Rectal smooth muscle tissue (tissue), 1 donor: ENCODE data around the gene GTSF1L.

Experiments used
- H3K27ac ChIP-seq: one replicate; pipeline ENCODE4 v1.7.0; 2013; ENCODE audit warnings: low read depth, low read length, inconsistent platforms
- H3K27me3 ChIP-seq: one replicate; pipeline ENCODE4 v1.7.0; 2013; ENCODE audit warnings: low read length; ENCODE audit not compliant: control insufficient read depth, insufficient read depth
- H3K36me3 ChIP-seq: one replicate; pipeline ENCODE4 v1.7.0; 2013; ENCODE audit warnings: low read length; ENCODE audit not compliant: control insufficient read depth, insufficient read depth
- H3K4me1 ChIP-seq: one replicate; pipeline ENCODE4 v1.7.0; 2013; ENCODE audit warnings: low read length; ENCODE audit not compliant: control insufficient read depth, insufficient read depth
- H3K4me3 ChIP-seq: one replicate; pipeline ENCODE4 v1.7.0; 2013; ENCODE audit warnings: low read length
- H3K9ac ChIP-seq: one replicate; pipeline ENCODE4 v1.7.0; 2013; ENCODE audit warnings: low read length

Gene GTSF1L

GRCh38 chr20:43739148-43739749 lies 12.4 kb upstream of the GTSF1L start:
- no peak overlapping the region for H3K4me3 ChIP-seq
- no peaks in the 10 kb centered on the region for H3K27me3 ChIP-seq
- no peaks in the 10 kb centered on the region for H3K36me3 ChIP-seq
- no peak overlapping the region for H3K9ac ChIP-seq
- no peak overlapping the region for H3K27ac ChIP-seq
- H3K4me1 ChIP-seq = no peaks in the 10 kb centered on the region

- Histone ChIP-seq H3K36me3 (no peaks in the 10 kb centered on the region), H3K27ac (no peak overlapping the region), H3K27me3 (no peaks in the 10 kb centered on the region), H3K4me3 (no peak overlapping the region), H3K9ac (no peak overlapping the region), H3K4me1 (no peaks in the 10 kb centered on the region)
Observed at GRCh38 chr20:43737925-43738324, 11.1 kb upstream of the GTSF1L start.

- Histone ChIP-seq H3K27ac (no peak overlapping the region), H3K36me3 (no peaks in the 10 kb centered on the region), H3K9ac (no peak overlapping the region), H3K4me3 (no peak overlapping the region), H3K27me3 (no peaks in the 10 kb centered on the region), H3K4me1 (no peaks in the 10 kb centered on the region)
Observed at GRCh38 chr20:43736588-43737158, 9.9 kb upstream of the GTSF1L start.

GRCh38 chr20:43731927-43732326 lies 5.1 kb upstream of the GTSF1L start:
- no peak overlapping the region for H3K27ac ChIP-seq
- no peaks in the 10 kb centered on the region for H3K36me3 ChIP-seq
- no peaks in the 10 kb centered on the region for H3K27me3 ChIP-seq

GRCh38 chr20:43731469-43731868 lies 4.7 kb upstream of the GTSF1L start:
- H3K27ac ChIP-seq = no peak overlapping the region
- no peak overlapping the region for H3K9ac ChIP-seq
- no peaks in the 10 kb centered on the region for H3K36me3 ChIP-seq
- H3K27me3 ChIP-seq = no peaks in the 10 kb centered on the region
- no peak overlapping the region for H3K4me3 ChIP-seq
- no peaks in the 10 kb centered on the region for H3K4me1 ChIP-seq

More at GRCh38 chr20:43731927-43732326, 5.1 kb upstream of the GTSF1L start:
- H3K4me3 ChIP-seq = no peak overlapping the region
- no peaks in the 10 kb centered on the region for H3K4me1 ChIP-seq
- H3K9ac ChIP-seq = no peak overlapping the region

GRCh38 chr20:43728686-43729255 lies 2.0 kb upstream of the GTSF1L start:
- Histone ChIP-seq H3K4me1 (no peaks in the 10 kb centered on the region), H3K27me3 (no peaks in the 10 kb centered on the region), H3K9ac (no peak overlapping the region), H3K4me3 (no peak overlapping the region), H3K36me3 (no peaks in the 10 kb centered on the region), H3K27ac (no peak overlapping the region)

GRCh38 chr20:43727980-43728590 lies 1.3 kb upstream of the GTSF1L start:
- Histone ChIP-seq H3K4me3 (no peak overlapping the region), H3K4me1 (no peaks in the 10 kb centered on the region)

GRCh38 chr20:43726333-43726732 lies 469 bp downstream of the GTSF1L start:
- Histone ChIP-seq H3K27ac (no peak overlapping the region), H3K4me1 (no peaks in the 10 kb centered on the region), H3K36me3 (no peaks in the 10 kb centered on the region), H3K9ac (no peak overlapping the region), H3K27me3 (no peaks in the 10 kb centered on the region), H3K4me3 (no peak overlapping the region)

More at GRCh38 chr20:43727980-43728590, 1.3 kb upstream of the GTSF1L start:
- no peaks in the 10 kb centered on the region for H3K36me3 ChIP-seq
- no peak overlapping the region for H3K27ac ChIP-seq
- H3K9ac ChIP-seq = no peak overlapping the region
- no peaks in the 10 kb centered on the region for H3K27me3 ChIP-seq

GRCh38 chr20:43725666-43726065 lies 1.1 kb downstream of the GTSF1L start:
- Histone ChIP-seq H3K36me3 (no peaks in the 10 kb centered on the region), H3K9ac (no peak overlapping the region), H3K27me3 (no peaks in the 10 kb centered on the region), H3K27ac (no peak overlapping the region), H3K4me1 (no peaks in the 10 kb centered on the region), H3K4me3 (no peak overlapping the region)

- no peaks in the 10 kb centered on the region for H3K36me3 ChIP-seq
- H3K4me1 ChIP-seq = no peaks in the 10 kb centered on the region
- no peak overlapping the region for H3K4me3 ChIP-seq
- H3K9ac ChIP-seq = no peak overlapping the region
- no peaks in the 10 kb centered on the region for H3K27me3 ChIP-seq
- H3K27ac ChIP-seq = no peak overlapping the region
Observed at GRCh38 chr20:43724383-43724782, 2.4 kb downstream of the GTSF1L start.

GRCh38 chr20:43723735-43724134 lies 3.1 kb downstream of the GTSF1L start:
- Histone ChIP-seq H3K9ac (no peak overlapping the region), H3K4me1 (no peaks in the 10 kb centered on the region)

GRCh38 chr20:43723186-43723585 lies 3.6 kb downstream of the GTSF1L start:
- Histone ChIP-seq H3K4me3 (no peak overlapping the region), H3K4me1 (no peaks in the 10 kb centered on the region), H3K9ac (no peak overlapping the region), H3K27ac (no peak overlapping the region), H3K27me3 (no peaks in the 10 kb centered on the region), H3K36me3 (no peaks in the 10 kb centered on the region)

More at GRCh38 chr20:43723735-43724134, 3.1 kb downstream of the GTSF1L start:
- H3K36me3 ChIP-seq = no peaks in the 10 kb centered on the region
- H3K4me3 ChIP-seq = no peak overlapping the region
- H3K27me3 ChIP-seq = no peaks in the 10 kb centered on the region
- H3K27ac ChIP-seq = no peak overlapping the region
